ENCODE data around the gene HOXC9.

The HOXC9 gene

DNA sequence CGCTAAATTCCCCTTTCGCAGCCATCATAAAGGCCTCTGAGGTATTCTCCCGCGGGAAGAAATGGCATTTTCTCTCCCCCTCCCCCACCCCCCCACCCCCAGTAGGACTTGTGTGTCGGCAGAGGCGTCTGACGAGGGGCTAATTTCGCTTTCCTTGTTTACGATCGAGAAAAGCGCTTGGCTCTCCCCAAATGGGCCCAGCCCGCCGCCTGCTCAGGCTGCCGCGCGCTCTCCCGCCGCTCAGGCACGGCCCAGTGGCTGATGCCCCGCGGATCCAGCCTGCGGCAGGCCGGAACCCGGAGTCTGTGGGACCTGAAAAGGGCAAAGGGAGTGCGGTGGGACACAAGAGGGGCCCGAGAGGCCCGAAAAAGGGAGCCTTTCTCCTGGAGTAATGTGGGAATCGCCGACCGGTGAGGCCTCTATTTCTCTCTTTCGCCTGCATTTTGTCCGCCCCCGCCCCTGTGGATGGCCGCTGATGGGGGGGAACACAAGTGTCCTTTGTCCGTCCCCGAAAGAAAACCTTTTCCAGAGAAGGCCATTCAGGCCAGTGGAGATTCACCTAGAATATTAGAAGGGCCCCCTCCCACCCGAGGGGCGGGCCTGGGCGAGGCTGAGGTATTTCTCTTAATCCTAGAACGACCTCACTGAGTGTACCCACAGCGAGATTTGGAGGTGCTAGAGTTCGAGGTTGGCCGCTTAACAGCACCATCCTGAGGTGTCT, 19.3 kb downstream of the HOXC9 start:
- DNase-seq: no peak
- intact Hi-C loops (cut with DNase I): no loop called here

DNA sequence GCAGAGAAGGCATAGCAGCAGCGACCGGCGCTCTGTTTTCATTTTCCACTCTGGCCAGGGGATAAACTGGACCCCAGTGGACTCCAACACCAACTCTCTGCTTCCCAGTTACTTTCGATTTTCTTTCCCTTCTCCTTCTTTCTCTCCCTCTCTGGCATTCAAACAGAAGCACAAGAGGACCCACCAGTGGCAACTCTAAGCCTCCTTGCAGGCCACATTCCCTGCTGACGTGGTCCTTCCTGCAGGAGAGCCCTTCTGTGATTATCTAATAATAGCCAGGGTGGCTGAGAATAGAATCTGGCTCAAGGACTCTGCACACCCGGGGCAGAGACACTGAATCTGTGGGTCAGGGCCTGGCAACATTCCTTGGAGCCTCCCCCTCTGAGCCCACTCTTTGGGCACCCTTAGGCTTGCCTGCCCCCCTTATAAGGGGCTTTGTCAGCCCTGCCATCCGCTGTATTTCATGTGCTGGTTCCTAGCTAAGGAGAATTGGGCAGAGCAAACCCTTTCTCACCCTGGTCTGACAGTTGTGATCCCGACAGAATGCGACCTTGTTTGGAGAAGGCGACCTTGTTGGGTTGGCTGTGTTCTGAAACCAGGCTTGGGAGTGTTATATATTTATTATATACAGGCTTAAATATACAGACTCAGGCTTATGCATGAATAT, 20.1 kb downstream of the HOXC9 start:
- no peak for DNase-seq
- intact Hi-C loops (cut with DNase I): no loop called here

DNA sequence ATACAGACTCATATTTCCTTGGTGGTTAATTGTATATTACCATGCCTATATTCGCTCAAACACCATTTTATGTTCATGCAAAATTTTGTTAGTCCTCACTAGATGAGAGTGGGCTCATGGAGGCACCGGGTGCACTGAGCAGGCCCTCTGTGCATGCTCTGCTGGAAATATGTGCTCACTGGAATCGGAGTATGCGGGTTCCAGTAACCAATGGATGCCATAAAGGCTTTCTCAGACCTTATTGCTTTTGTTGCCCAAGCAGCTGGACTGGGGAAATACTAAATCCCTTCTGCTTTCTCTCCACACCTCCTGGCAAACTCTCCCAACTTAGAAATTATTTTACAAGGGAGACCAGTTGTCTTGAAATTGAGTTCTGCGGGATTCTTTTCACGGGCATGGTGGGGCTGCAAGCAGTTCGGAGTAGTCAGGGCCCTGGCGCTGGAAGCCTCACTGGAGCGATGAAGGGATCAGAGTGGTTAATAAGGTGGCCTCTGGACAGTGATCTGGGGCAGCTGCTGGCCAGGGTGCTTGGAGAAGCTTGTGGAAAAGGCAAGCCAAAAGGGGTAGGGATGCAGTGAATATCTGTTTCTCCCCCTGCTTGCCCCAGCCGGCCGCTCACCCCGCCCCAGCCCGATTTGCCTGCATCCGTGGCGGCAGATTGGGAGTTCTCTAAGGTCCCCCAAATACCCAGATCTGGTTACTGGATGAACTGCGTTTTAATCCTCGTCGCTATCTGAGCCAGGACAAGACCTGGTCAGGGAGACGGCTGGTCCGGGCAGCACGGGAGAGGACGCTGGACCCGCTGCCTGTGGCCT, 20.8 kb downstream of the HOXC9 start:
- intact Hi-C loops (cut with DNase I): no loop called here
- DNase-seq: no peak

DNA sequence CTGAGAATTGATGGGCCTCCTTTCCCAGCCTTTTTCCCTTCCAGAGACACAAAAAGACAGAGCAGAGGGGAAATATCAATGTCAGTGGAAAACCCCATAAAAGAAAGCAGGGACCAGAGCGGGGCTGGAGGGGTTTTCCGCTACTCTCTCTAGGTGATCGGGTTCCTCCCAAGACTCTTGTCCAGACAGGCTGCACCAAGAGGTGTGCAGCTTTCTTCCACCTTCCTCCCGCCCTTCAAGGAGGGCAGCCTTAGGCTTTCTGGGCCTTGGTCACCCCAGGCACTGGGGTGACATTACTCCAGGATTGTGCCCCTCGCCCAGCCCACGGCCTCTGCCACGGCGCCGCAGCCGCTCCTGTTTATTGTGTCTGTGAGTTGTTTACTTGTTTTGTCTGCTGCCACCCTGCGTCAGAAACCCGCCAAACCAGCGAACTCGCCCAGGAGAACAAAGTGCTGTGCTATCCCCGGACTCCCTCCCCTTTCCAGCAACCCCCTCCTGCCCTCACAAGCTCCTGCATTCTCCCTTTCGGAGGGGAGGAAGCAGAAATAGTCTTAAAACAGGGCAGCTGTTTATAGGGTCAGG, 21.6 kb downstream of the HOXC9 start:
- intact Hi-C loops (cut with DNase I): no loop called here
- no peak for DNase-seq

DNA sequence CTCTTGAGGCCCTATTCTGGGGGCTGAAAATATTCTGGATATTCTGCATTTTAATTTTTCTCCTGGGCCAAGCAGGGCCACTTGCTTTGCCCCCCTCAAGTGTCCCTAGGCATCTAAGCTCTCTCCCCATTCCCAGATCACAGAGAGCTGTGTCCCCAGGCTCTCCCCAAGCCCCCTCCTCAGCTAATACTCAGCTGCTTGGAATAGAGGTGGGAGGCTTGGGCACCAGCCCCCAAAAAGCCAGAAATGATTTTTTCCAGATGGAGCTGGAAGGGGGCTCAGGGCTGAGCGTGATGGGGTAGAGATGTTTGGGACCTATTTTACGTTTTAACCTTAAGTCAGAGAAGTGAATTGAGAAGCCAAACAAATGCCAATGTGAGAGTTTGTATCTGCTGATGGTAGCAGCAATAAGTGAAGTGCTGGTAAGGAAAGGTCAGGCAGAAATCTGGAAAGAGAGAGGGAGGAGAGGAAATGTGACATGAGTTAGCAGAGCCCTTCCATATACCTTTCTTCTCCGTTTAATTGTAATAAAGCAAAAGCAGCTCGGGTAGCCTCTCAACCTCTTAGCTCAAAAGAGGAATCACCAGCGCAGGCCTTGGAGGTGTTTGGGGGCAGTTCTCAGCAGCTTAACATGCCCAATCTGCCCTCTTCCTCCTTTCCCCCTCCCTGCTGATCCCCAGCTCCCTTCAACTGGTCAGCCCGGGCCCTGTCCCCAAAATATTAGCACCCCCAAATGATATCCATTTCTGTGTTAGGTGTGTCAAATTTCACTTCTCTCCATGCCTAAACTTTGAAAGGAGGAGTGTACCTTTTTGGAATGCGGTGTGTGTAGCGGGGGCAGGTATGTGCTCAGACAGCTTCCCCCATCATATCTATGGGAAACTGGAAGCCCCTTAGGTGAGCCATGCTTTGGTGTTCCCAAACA, 23.3 kb downstream of the HOXC9 start:
- intact Hi-C loops (cut with DNase I): no loop called here
- DNase-seq: no peak

DNA sequence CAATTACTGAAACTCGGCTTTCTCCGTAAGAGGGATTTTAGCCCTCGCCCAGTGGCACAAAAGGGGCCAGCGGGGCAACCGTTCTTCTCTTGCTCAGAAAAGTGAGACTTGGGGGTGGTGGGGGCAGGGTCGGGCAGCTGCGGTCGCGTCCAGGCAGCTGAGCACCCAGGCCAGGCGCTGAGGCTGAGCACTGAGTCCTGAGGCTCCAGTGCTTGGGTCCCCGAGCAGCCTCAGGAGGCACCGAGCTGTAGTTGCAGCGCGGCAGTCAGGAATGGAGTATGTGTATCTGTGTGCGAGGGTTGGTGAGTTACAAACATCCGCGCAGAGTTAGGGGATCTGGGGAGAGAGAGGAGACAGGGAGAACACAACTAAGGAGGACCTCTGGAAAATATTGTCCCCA, 24.2 kb downstream of the HOXC9 start:
- no peak for DNase-seq
- intact Hi-C loops (cut with DNase I): no loop called here

DNA sequence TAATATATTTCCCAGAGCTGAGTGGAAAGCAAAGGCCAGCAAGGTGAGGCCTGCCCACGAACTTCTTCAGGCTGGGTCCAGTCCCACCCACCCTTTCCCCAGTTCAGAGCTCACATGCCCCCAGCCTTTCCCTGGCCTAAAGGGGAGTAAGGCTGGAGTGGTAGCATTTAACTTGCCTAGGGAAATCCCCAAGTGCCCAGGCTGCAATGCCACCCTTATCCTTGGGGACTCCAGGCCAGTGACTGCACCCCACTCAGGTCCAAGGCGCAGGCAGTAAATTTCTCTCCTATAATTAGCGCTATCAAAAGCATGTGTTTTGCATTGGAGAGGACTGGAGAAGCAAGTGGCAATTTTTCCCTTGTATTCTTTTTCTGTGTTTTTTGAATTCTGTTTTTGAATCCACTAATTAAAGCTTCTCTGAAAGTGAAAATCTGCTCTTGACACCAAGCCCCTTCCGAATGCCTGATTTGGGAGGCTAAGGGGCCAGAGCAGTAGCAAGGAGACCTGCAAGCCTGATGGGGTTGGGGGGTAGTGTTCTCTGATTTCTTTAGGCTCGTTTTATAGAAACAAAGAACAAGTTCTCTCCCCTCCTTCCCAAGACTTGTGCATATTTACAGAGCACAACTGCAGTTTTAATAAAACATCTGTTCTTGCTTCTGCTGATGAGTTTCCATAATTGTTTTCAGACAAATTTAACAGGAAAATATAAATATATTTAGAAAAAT, 24.8 kb downstream of the HOXC9 start:
- intact Hi-C loops (cut with DNase I): no loop called here
- no peak for DNase-seq

DNA sequence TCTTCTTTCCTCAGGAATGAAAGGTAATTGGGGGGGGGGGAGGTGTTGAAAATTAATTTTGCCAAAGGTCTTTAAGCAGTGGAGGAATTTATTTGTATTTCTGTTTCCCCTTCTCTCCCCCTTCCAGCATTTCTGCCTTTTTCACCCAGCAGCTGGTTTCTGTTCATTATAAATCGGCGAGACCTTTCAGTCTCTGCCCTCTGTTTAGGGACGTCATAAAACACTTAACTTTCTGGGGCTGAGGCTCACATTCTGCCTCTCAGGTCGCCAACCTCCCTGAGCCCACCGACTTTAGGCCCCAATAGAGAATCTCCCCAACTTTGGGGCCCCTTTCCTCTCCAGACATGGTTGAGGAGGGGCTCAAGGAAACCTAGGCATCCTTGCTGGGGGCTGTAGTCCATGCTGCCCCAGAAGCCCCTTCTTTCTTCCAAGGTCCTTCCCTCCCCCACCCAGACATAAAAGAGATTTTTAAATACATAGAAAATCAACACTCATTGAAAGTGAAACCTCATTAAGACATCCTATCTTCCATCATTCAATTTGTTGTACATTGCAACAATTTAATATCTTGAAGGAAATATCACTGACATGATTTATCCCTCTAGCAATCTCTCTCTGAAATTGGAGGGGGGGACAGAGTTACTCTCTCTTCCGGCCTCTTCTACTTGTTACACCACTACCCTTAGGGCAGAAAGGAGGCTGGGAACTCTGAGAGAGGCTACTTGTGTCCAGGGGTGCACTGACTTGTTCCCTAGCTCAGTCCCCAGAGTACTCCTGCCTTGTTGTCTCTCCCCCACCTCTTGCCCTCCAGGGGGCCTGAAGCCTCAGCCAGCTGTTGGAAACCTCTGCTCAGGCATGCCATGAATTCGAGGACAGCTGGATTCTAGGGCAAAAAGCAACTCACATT, 25.8 kb downstream of the HOXC9 start:
- intact Hi-C loops (cut with DNase I): no loop called here
- no peak for DNase-seq

DNA sequence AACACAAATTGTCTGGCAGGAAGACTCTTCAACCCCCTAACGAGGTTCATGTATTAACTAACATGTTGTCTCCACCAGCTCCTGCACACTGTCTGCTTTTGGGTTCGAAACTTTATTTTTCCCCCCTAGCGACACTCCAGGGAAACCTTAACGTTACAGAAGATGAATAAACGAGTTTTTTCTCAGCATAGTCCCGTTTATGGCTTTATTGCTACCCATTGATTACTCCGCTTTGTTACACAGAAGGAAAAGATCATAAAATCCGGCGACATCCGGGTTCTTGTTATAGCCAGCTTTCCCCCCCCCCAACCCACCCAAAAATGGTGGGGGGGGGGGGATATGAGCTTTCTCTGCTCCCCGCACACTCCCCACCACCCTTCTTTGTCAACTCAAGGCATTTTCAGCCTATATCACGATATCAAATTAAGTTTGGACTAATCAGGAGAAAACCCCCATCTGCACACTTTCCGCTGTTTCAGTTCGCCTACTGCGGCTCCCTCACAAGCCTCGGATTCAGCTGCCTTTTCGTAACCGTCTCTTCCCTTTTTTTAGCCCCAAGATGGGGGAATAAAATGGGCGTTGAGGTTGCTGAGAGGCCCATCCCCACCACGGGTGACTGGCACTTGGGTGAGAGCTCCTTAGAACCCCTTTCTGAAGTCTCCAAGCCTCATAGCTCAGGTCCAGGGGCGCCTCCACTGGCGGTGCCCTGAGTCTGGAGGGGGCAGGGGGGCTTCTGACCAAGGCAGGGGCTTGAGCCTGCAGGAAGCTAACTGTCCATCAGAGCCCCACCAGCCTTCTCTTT, 26.9 kb downstream of the HOXC9 start:
- intact Hi-C loops (cut with DNase I): no loop called here
- no peak for DNase-seq

DNA sequence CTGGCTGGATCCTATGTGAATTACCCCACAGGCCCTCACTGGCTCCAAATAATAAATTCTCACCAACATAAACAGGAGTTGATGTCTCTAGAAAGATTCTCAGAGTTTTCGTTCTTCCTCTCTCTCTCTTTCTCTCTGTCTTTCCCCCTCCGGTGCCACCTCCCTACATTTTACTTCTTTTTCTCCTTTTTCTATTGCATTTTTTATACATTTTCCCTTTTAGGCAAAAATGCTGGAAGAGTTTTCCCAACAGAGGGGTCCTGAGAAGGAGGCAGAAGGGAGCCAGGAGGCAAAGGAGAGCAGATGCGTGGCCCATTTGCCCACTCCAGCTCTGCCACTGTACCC, 27.5 kb downstream of the HOXC9 start:
- DNase-seq: no peak
- intact Hi-C loops (cut with DNase I): no loop called here

DNA sequence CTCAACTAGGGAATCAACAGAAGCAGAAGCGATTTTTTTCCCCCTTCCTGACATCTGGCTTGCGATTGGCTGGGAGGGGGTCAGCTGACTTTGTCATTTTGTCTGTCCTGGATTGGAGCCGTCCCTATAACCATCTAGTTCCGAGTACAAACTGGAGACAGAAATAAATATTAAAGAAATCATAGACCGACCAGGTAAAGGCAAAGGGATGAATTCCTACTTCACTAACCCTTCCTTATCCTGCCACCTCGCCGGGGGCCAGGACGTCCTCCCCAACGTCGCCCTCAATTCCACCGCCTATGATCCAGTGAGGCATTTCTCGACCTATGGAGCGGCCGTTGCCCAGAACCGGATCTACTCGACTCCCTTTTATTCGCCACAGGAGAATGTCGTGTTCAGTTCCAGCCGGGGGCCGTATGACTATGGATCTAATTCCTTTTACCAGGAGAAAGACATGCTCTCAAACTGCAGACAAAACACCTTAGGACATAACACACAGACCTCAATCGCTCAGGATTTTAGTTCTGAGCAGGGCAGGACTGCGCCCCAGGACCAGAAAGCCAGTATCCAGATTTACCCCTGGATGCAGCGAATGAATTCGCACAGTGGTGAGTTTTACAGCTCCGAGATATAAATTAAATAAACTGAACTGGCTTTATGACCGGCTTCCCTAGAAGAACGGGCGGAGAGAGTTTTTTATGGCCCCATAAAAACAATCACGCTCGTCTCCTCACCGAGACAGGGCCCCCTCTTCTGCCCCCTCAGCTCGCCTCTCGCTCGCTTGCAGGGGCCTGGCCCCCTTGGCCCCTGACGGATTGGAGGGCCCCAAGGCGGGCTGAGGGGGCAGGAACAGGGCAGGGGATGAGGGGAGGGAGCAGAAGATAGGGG, 28.6 kb downstream of the HOXC9 start, which contains the start of gene HOXC6:
TSS of gene HOXC6 (plus strand) at position 127 of the 888 bp plus-strand sequence. CDS start at position 209, 82 bp downstream.
- no peak for DNase-seq
- intact Hi-C loops (cut with DNase I): no loop called here

DNA sequence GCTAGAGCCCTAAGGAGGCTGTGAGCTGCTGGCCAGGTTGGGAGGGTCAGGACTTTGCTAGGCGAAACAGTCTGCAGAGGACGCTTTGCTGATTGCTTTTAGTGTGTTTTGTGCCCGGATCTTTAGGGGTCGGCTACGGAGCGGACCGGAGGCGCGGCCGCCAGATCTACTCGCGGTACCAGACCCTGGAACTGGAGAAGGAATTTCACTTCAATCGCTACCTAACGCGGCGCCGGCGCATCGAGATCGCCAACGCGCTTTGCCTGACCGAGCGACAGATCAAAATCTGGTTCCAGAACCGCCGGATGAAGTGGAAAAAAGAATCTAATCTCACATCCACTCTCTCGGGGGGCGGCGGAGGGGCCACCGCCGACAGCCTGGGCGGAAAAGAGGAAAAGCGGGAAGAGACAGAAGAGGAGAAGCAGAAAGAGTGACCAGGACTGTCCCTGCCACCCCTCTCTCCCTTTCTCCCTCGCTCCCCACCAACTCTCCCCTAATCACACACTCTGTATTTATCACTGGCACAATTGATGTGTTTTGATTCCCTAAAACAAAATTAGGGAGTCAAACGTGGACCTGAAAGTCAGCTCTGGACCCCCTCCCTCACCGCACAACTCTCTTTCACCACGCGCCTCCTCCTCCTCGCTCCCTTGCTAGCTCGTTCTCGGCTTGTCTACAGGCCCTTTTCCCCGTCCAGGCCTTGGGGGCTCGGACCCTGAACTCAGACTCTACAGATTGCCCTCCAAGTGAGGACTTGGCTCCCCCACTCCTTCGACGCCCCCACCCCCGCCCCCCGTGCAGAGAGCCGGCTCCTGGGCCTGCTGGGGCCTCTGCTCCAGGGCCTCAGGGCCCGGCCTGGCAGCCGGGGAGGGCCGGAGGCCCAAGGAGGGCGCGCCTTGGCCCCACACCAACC, 29.8 kb downstream of the HOXC9 start:
- no peak for DNase-seq
- intact Hi-C loops (cut with DNase I): no loop called here

DNA sequence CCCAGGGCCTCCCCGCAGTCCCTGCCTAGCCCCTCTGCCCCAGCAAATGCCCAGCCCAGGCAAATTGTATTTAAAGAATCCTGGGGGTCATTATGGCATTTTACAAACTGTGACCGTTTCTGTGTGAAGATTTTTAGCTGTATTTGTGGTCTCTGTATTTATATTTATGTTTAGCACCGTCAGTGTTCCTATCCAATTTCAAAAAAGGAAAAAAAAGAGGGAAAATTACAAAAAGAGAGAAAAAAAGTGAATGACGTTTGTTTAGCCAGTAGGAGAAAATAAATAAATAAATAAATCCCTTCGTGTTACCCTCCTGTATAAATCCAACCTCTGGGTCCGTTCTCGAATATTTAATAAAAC, 30.5 kb downstream of the HOXC9 start:
- DNase-seq: no peak
- intact Hi-C loops (cut with DNase I): no loop called here

DNA sequence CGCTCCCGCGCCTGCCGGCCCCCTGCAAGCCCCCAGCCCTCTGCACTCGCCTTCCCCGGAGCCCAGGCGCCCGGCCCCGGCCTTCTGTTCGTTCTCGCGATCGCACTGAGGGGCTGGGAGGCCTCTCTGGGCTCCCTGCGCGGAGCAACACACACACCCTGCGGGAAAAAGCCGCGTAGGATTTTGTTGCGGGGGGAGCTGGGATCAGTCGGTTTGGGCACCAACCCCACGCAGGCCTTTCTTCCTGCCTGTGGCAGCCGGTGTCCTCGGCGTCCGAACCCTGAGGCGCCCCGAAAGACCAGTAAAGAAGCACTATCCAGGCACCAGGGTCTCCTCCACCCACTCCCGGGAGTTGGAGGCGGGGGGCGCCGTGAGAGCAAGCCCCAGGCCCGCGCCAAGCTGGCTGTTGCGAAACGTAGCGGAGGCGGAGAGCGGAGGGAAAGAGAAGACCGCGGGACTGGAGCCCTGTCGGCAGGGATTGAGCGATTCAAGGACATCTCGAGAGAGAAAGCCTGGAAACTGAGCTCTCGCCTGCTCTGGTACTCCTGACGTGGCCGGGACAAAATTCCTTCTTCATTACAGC, 31.0 kb downstream of the HOXC9 start:
- no peak for DNase-seq
- intact Hi-C loops (cut with DNase I): no loop called here
